ENCODE results near the gene MMRN1. TPM values are rescaled to one million over a fixed set of nuclear protein-coding genes. Genes with fewer than 3 reads are reported as not detected.

Gene MMRN1
- polyA plus RNA-seq, 1 donor: 22.4 TPM

DNA sequence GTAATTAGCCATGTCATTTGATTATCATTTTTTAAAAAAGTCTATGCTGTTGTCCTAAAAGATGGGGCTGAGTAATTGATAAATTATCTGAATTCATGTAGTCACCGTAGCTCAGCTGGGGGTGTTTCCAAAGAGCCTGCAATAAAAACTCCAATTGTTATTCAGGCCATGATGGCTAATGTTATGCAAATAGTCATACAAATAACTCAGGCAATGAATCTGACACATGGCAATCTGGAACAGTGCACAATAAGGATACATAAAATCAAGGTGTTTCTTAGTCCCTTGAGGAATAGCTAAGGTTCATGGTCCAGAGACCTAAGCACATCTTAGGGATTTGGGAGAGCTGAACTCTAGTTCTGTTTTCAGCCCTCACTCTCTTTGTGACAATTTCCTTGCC lies 15.2 kb downstream of the MMRN1 start:
- Histone ChIP-seq H3K4me3 (ENCODE audit: low read length) (no peak overlapping the region), H3K27me3 (ENCODE audit: control insufficient read depth, insufficient read depth, low read length) (no peaks in the 10 kb centered on the region), H3K9me3 (ENCODE audit: control insufficient read depth, low read depth, low read length) (no peaks in the 10 kb centered on the region), H3K4me1 (ENCODE audit: control insufficient read depth, insufficient read depth, low read length) (no peaks in the 10 kb centered on the region), H3K36me3 (ENCODE audit: control insufficient read depth, insufficient read depth, low read length) (no peaks in the 10 kb centered on the region), H3K27ac (ENCODE audit: low read length) (no peak overlapping the region)
- DNase-seq: no peak
- whole genome bisulfite sequencing (ENCODE audit: insufficient coverage, low lambda C conversion rate): no CpG with 5 or more reads among the region's 1 CpG

DNA sequence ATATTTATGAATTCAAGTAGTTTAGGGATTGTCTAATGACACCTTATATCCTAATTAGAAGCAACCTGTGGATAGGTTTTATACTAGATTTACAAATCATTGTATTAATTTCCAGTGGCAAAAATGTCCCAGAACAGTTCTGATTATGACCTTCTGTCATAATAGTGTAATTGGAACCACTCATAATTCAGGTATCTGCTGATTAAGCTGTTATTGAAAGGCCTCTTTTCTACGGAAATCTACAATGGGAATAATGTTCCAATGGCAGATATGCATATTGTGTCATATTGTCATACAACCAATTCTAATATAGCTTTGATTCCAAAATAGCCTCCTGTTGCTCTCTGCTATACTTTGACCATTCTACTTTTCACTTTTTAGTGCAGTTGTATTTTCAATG lies 19.0 kb downstream of the MMRN1 start:
- Histone ChIP-seq H3K27me3 (ENCODE audit: control insufficient read depth, insufficient read depth, low read length) (no peaks in the 10 kb centered on the region), H3K4me1 (ENCODE audit: control insufficient read depth, insufficient read depth, low read length) (no peaks in the 10 kb centered on the region), H3K9me3 (ENCODE audit: control insufficient read depth, low read depth, low read length) (no peaks in the 10 kb centered on the region), H3K4me3 (ENCODE audit: low read length) (no peak overlapping the region), H3K36me3 (ENCODE audit: control insufficient read depth, insufficient read depth, low read length) (no peaks in the 10 kb centered on the region), H3K27ac (ENCODE audit: low read length) (no peak overlapping the region)
- whole genome bisulfite sequencing (ENCODE audit: insufficient coverage, low lambda C conversion rate): no CpG with 5 or more reads among the region's 1 CpG
- no peak for DNase-seq

DNA sequence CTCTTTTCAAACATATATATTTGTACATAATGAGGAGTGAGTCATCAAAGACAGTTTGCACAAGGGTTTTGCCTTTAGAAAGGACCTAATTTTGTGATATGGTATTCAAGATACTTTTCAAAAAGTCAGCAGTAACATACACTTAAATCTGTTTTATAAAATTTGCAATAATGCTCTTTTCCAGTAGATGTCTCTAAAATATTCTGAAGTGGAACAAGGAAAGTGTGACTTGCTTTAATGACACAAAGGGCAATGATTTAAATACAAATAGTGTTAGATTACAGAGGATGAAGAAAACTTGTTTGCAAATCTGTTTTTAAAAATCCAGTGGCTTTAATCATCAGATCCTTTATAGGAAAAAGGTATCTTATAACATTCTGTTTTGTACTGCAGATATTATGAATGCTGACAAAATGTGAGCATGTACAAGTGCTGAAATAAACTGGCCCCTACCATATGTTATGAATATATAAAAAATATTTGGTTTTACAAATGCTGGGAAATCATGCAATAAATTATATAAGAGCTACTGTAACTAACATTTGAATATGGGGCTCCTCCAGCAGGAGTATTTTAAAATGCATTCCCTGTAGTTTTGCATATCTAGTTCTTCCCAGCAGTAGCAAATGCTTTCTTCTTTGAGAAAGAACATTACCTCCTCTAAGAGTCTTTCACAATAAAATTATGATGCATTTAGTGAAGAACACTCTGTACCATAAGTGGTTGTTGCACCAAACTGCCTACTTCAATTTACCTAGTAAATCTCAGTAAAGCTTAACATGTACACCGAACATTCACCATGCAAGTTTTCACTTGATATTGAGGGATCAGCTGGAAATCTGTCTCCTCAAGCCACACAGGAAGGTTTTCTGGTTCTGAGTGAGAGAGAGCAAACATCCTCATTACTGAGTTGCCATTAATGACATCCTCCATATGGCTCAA lies 20.2 kb downstream of the MMRN1 start:
- no peak for DNase-seq
- Histone ChIP-seq H3K9me3 (ENCODE audit: control insufficient read depth, low read depth, low read length) (no peaks in the 10 kb centered on the region), H3K36me3 (ENCODE audit: control insufficient read depth, insufficient read depth, low read length) (no peaks in the 10 kb centered on the region), H3K27ac (ENCODE audit: low read length) (no peak overlapping the region), H3K4me1 (ENCODE audit: control insufficient read depth, insufficient read depth, low read length) (no peaks in the 10 kb centered on the region), H3K27me3 (ENCODE audit: control insufficient read depth, insufficient read depth, low read length) (no peaks in the 10 kb centered on the region), H3K4me3 (ENCODE audit: low read length) (no peak overlapping the region)
- no CpG with 5 or more reads among the region's 1 CpG for WGBS (ENCODE audit: insufficient coverage, low lambda C conversion rate)

DNA sequence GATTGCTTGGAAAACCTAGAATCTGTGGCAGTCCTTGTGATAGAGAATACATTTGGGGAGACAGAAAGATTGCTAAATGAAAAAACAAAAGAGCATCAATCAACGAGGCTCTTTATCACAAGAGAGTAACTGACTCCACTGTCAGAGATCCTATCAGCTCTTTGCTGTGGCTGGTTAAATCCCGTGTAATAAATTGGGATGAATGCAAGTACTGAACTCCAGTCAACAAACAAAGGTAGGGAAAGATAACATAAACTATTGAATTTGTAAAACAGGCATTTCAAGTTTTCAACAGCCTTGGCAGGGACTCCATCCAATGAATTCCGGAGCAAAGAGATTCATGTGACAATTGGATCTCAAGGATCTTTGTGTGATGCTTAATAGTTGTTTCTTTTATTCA lies 21.3 kb downstream of the MMRN1 start:
- no peak for DNase-seq
- Histone ChIP-seq H3K27me3 (ENCODE audit: control insufficient read depth, insufficient read depth, low read length) (no peaks in the 10 kb centered on the region), H3K9me3 (ENCODE audit: control insufficient read depth, low read depth, low read length) (no peaks in the 10 kb centered on the region), H3K36me3 (ENCODE audit: control insufficient read depth, insufficient read depth, low read length) (no peaks in the 10 kb centered on the region), H3K4me3 (ENCODE audit: low read length) (no peak overlapping the region), H3K27ac (ENCODE audit: low read length) (no peak overlapping the region), H3K4me1 (ENCODE audit: control insufficient read depth, insufficient read depth, low read length) (no peaks in the 10 kb centered on the region)
- no CpG with 5 or more reads among the region's 3 CpGs for WGBS (ENCODE audit: insufficient coverage, low lambda C conversion rate)

DNA sequence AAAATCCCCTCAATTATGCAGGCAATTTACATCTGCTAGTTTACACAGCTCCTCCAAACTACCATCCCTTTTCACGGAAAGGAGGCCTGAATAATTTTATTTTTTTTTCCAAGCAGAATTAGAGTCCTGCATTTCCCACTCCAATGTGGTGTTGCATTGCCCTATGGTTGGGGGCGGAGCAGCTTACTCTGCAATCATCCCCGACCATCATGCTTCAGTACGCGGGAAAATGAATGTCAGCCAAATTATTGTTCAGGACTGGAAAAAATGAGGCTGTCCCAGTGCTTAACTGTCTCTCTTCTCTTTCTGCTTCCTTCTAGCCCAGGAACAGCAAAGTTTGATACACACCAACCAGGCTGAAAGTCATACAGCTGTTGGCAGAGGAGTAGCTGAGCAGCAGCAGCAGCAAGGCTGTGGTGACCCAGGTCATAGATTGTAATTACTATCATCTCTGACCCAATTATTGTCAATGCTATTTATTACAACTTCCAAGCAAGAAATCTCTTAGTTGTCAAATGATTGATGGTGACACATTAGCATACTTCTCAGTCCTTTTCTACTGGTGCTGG lies 28.3 kb downstream of the MMRN1 start:
- H3K27ac ChIP-seq (ENCODE audit: low read length): no peak overlapping the region
- no peaks in the 10 kb centered on the region for H3K36me3 ChIP-seq (ENCODE audit: control insufficient read depth, insufficient read depth, low read length)
- no peaks in the 10 kb centered on the region for H3K9me3 ChIP-seq (ENCODE audit: control insufficient read depth, low read depth, low read length)
- no peak overlapping the region for H3K4me3 ChIP-seq (ENCODE audit: low read length)
- no peaks in the 10 kb centered on the region for H3K4me1 ChIP-seq (ENCODE audit: control insufficient read depth, insufficient read depth, low read length)
- DNase-seq: no peak
- WGBS (ENCODE audit: insufficient coverage, low lambda C conversion rate): no CpG with 5 or more reads among the region's 5 CpGs
- H3K27me3 ChIP-seq (ENCODE audit: control insufficient read depth, insufficient read depth, low read length): no peaks in the 10 kb centered on the region

DNA sequence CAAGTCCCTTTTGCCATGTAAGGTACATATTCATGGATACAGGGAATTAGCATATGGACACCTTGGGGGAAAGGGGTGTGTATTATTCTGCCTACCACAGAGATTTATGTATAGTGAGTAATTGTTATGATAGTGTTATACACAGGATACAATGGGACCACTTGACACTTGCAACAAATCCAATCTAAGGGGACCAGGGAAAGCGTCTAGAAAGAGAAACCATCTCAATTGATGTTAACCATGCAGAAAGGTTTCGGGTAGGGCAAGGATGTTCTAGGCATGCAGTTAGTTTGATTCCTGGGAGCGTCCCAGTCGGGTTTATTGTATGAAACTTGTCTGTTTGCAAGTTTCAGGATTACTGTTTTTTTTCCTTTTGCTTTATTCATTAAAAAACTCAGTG lies 34.2 kb downstream of the MMRN1 start:
- 67% methylated on average over 1 of the region's 4 CpGs for WGBS (ENCODE audit: insufficient coverage, low lambda C conversion rate)
- H3K9me3 ChIP-seq (ENCODE audit: control insufficient read depth, low read depth, low read length): no peaks in the 10 kb centered on the region

DNA sequence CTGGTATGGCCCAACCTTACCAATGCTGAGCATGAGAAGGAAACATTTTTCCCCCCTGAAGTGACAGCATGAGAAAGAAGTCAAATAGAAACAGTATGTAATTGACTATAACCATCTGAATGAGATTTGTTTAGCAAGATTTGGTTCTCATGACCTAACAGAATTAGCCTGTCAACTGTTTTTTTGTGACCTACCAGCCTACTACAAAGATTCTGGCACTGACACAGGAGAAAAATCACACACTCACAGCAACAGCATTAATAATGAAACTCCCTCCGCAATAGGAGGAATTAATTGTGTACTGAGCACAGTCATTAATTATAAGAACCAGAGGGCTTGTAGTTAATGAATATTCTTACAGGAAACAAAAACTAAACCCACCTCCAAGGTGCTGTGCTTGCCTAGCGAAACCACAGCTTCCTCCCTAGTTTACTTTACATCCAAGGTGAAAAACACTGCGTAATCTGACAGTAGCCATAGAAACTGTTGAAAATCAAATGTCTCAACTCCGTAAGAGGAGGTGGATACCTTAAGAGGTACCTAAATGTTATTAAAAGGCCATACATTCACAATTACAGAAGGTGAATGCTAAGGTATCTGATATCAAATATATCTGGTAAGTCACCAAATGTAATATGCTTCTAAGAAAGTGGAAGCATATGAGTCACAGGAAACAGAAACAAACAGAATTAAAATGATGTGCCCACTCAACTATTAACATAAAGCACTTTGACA lies 34.9 kb downstream of the MMRN1 start:
- Histone ChIP-seq H3K36me3 (ENCODE audit: control insufficient read depth, insufficient read depth, low read length) (no peaks in the 10 kb centered on the region), H3K27me3 (ENCODE audit: control insufficient read depth, insufficient read depth, low read length) (no peaks in the 10 kb centered on the region), H3K27ac (ENCODE audit: low read length) (no peak overlapping the region), H3K4me3 (ENCODE audit: low read length) (no peak overlapping the region), H3K4me1 (ENCODE audit: control insufficient read depth, insufficient read depth, low read length) (no peaks in the 10 kb centered on the region), H3K9me3 (ENCODE audit: control insufficient read depth, low read depth, low read length) (no peaks in the 10 kb centered on the region)
- no peak for DNase-seq
- 60% methylated on average over 1 of the region's 4 CpGs for WGBS (ENCODE audit: insufficient coverage, low lambda C conversion rate)

More for the DNA sequence above, 34.2 kb downstream of the MMRN1 start:
- no peak overlapping the region for H3K27ac ChIP-seq (ENCODE audit: low read length)
- DNase-seq: no peak
- H3K4me3 ChIP-seq (ENCODE audit: low read length): no peak overlapping the region
- no peaks in the 10 kb centered on the region for H3K27me3 ChIP-seq (ENCODE audit: control insufficient read depth, insufficient read depth, low read length)
- H3K36me3 ChIP-seq (ENCODE audit: control insufficient read depth, insufficient read depth, low read length): no peaks in the 10 kb centered on the region
- H3K4me1 ChIP-seq (ENCODE audit: control insufficient read depth, insufficient read depth, low read length): no peaks in the 10 kb centered on the region

DNA sequence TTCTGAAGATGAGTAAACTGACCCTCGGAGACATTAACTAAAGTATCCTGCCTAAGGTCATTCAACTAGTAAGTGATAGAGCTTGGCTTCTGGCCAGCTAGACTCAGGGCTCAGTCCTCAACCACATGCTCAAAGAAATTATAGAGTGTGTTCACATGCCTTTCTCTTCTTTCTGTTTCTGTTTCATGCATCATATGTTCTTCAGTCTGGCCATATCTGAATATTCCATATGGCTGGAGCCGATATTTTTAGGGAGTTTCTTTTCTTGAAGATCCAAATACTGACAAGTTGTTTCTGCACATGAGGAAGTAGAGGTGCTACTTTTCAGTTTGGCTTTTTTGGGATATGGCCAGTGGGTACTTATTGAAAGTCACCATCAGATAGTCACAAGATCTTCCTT lies 44.9 kb downstream of the MMRN1 start:
- Histone ChIP-seq H3K4me3 (ENCODE audit: low read length) (no peak overlapping the region), H3K27ac (ENCODE audit: low read length) (no peak overlapping the region), H3K9me3 (ENCODE audit: control insufficient read depth, low read depth, low read length) (no peaks in the 10 kb centered on the region), H3K4me1 (ENCODE audit: control insufficient read depth, insufficient read depth, low read length) (no peaks in the 10 kb centered on the region), H3K36me3 (ENCODE audit: control insufficient read depth, insufficient read depth, low read length) (no peaks in the 10 kb centered on the region), H3K27me3 (ENCODE audit: control insufficient read depth, insufficient read depth, low read length) (no peaks in the 10 kb centered on the region)
- WGBS (ENCODE audit: insufficient coverage, low lambda C conversion rate): 0% methylated on average over 1 of the region's 2 CpGs
- peak; percentile 13 to 59 for DNase-seq

DNA sequence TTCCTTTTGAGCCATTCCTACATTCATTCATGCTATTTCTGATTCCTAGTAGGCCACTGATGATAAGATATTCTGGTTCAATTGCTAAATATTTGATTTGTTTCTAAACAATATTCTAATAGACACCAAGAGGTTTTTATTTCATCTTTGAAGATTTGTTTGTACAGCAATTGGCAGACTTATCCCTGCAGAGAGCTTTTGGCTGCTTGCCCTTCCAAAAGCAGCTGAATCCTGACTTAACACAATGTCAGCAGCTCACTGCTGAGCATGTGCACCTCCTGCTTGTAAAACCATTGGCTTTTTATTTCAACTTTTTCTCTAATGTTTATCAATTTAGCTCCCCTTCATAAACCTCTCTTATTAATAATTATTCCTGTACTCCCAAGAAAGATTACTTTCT lies 45.3 kb downstream of the MMRN1 start:
- H3K4me3 ChIP-seq (ENCODE audit: low read length): no peak overlapping the region
- no peak for DNase-seq
- no peaks in the 10 kb centered on the region for H3K36me3 ChIP-seq (ENCODE audit: control insufficient read depth, insufficient read depth, low read length)
- no peaks in the 10 kb centered on the region for H3K4me1 ChIP-seq (ENCODE audit: control insufficient read depth, insufficient read depth, low read length)
- H3K27ac ChIP-seq (ENCODE audit: low read length): no peak overlapping the region
- H3K9me3 ChIP-seq (ENCODE audit: control insufficient read depth, low read depth, low read length): no peaks in the 10 kb centered on the region
- no peaks in the 10 kb centered on the region for H3K27me3 ChIP-seq (ENCODE audit: control insufficient read depth, insufficient read depth, low read length)

DNA sequence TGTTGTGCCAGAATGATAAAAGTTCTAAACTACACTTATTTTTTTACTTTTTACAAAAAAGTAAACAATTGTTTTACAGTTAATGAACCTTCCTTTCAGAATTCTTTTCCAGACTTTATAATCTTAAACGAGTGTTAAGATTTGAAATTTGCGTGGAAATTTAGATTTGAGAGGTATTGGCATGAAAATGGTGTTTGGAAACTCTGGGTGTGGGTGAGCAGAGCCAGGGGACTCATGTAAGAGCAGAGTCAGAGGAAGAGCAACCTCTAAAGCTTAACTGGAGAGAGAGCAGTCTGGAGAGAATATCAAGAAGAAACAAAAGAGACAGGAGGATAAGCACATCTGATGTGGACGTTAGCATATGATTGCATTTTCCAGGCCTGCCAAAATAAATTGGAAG lies 48.2 kb downstream of the MMRN1 start:
- no peaks in the 10 kb centered on the region for H3K4me1 ChIP-seq (ENCODE audit: control insufficient read depth, insufficient read depth, low read length)
- WGBS (ENCODE audit: insufficient coverage, low lambda C conversion rate): 93% methylated on average over 3 of the region's 3 CpGs
- DNase-seq: no peak
- no peaks in the 10 kb centered on the region for H3K9me3 ChIP-seq (ENCODE audit: control insufficient read depth, low read depth, low read length)
- no peak overlapping the region for H3K4me3 ChIP-seq (ENCODE audit: low read length)
- no peak overlapping the region for H3K27ac ChIP-seq (ENCODE audit: low read length)
- H3K27me3 ChIP-seq (ENCODE audit: control insufficient read depth, insufficient read depth, low read length): no peaks in the 10 kb centered on the region
- H3K36me3 ChIP-seq (ENCODE audit: control insufficient read depth, insufficient read depth, low read length): no peaks in the 10 kb centered on the region
